MM.1S (cell line): Measurements from ENCODE around the gene DLGAP1.
"Not testable (repeated sequence)": the region's sequence is repeated elsewhere in the genome, so short reads cannot be mapped to it uniquely, and the experiment has no call there.

Experiments used
- EZH2 ChIP-seq: fragments of 300-600 bp; sonication (generic); optimal IDR thresholded peaks from 2 replicates; pipeline ENCODE3; 2017; ENCODE audit warnings: low read depth, mild to moderate bottlenecking, antibody characterized with exemption, low read length, mixed read lengths
- TF ChIP-seq, protein P1 (sequence below): fragments of 300-600 bp; sonication (generic); IDR thresholded peaks from 2 replicates; pipeline ENCODE4 v1.5.1; 2016; ENCODE audit warnings: antibody characterized with exemption, low read length, mixed read lengths

DNA sequence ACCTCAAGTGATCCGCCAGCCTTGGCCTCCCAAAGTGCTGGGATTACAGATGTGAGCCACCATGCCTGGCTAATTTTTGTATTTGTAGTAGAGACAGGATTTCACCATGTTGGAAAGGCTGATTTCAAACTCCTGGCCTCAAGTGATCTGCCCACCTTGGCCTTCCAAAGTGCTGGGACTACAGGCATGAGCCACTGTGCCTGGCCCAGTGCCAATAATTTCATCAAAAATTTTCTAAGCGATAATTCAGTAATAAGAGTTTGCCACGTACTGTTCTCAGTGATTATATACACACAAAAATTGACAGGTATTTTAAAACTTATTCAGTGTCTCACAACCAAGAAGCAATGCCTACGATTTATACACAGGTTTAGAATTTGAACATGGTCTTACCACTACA is 143.2 kb downstream of the DLGAP1 start:
- TF ChIP-seq, protein P1, sequence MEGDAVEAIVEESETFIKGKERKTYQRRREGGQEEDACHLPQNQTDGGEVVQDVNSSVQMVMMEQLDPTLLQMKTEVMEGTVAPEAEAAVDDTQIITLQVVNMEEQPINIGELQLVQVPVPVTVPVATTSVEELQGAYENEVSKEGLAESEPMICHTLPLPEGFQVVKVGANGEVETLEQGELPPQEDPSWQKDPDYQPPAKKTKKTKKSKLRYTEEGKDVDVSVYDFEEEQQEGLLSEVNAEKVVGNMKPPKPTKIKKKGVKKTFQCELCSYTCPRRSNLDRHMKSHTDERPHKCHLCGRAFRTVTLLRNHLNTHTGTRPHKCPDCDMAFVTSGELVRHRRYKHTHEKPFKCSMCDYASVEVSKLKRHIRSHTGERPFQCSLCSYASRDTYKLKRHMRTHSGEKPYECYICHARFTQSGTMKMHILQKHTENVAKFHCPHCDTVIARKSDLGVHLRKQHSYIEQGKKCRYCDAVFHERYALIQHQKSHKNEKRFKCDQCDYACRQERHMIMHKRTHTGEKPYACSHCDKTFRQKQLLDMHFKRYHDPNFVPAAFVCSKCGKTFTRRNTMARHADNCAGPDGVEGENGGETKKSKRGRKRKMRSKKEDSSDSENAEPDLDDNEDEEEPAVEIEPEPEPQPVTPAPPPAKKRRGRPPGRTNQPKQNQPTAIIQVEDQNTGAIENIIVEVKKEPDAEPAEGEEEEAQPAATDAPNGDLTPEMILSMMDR, result not testable (repeated sequence)
- not testable (repeated sequence) for TF ChIP-seq EZH2
